Measurements from ENCODE around the gene MSL1. TPM values are rescaled to one million over a fixed set of nuclear protein-coding genes. Genes with fewer than 3 reads are reported as not detected.
A peak's percentile ranks its signal among the peaks of the same experiment; 100 is the strongest.
"Not testable (repeated sequence)": the region's sequence is repeated elsewhere in the genome, so short reads cannot be mapped to it uniquely, and the experiment has no call there.

Gene MSL1
- total RNA-seq, 1 experiment from 2014 or later: 72.9 TPM

- Histone ChIP-seq H3K27me3 (no peaks in the 10 kb centered on the region), H3K9me3 (replicated peaks) (no peaks in the 10 kb centered on the region), H3K27ac (no peak overlapping the region), H3K4me1 (no peaks in the 10 kb centered on the region; the same call in 1 of the 2 replicates), H3K36me3 (peaks cover 35% of the 10 kb centered on the region), H3K4me3 (peak overlapping the region; percentile 100)
- no peak for DNase-seq
These were observed 2.7 kb downstream of the MSL1 start for GRCh38 chr17:40124279-40125141.

GRCh38 chr17:40129498-40129897 lies 7.7 kb downstream of the MSL1 start:
- peaks cover 85% of the 10 kb centered on the region for H3K36me3 ChIP-seq
- H3K4me3 ChIP-seq: no peak overlapping the region
- H3K9me3 ChIP-seq (replicated peaks): no peaks in the 10 kb centered on the region
- no peak for DNase-seq
- H3K27me3 ChIP-seq: no peaks in the 10 kb centered on the region
- H3K4me1 ChIP-seq: no peaks in the 10 kb centered on the region; the same call in 1 of the 2 replicates
- H3K27ac ChIP-seq: no peak overlapping the region

GRCh38 chr17:40130352-40131042 lies 8.7 kb downstream of the MSL1 start:
- H3K36me3 ChIP-seq: peaks cover 90% of the 10 kb centered on the region
- no peaks in the 10 kb centered on the region for H3K4me1 ChIP-seq
- H3K27ac ChIP-seq: no peak overlapping the region
- no peaks in the 10 kb centered on the region for H3K27me3 ChIP-seq
- no peaks in the 10 kb centered on the region for H3K9me3 ChIP-seq (replicated peaks)
- DNase-seq: no peak
- no peak overlapping the region for H3K4me3 ChIP-seq

GRCh38 chr17:40134184-40134583 lies 12.4 kb downstream of the MSL1 start:
- no peaks in the 10 kb centered on the region for H3K9me3 ChIP-seq (replicated peaks)
- H3K27ac ChIP-seq: no peak overlapping the region
- H3K27me3 ChIP-seq: no peaks in the 10 kb centered on the region
- no peak for DNase-seq
- no peak overlapping the region for H3K4me3 ChIP-seq
- H3K36me3 ChIP-seq: peaks cover 79% of the 10 kb centered on the region
- H3K4me1 ChIP-seq: no peaks in the 10 kb centered on the region

GRCh38 chr17:40135817-40136216 lies 14.0 kb downstream of the MSL1 start:
- Histone ChIP-seq H3K36me3 (peaks cover 63% of the 10 kb centered on the region), H3K27me3 (no peaks in the 10 kb centered on the region), H3K9me3 (replicated peaks) (no peaks in the 10 kb centered on the region), H3K27ac (no peak overlapping the region), H3K4me1 (no peaks in the 10 kb centered on the region), H3K4me3 (no peak overlapping the region)
- DNase-seq: no peak

- no peaks in the 10 kb centered on the region for H3K9me3 ChIP-seq (replicated peaks)
- peak overlapping the region; percentile 93; the same call in 1 of the 2 replicates for H3K27ac ChIP-seq
- peak in 1 of 2 experiments; percentile 10 for DNase-seq
- peaks cover 6% of the 10 kb centered on the region for H3K4me1 ChIP-seq
- H3K27me3 ChIP-seq: no peaks in the 10 kb centered on the region
- H3K4me3 ChIP-seq: peak overlapping the region; percentile 98
- H3K36me3 ChIP-seq: peaks cover 46% of the 10 kb centered on the region
These were observed 17.8 kb downstream of the MSL1 start for GRCh38 chr17:40139566-40140058.

- DNase-seq; H3K4me1 ChIP-seq; H3K9me3 ChIP-seq (replicated peaks); H3K27me3 ChIP-seq; H3K27ac ChIP-seq; H3K4me3 ChIP-seq: not testable (repeated sequence)
- peaks cover 39% of the 10 kb centered on the region for H3K36me3 ChIP-seq
These were observed 21.4 kb downstream of the MSL1 start for GRCh38 chr17:40143166-40143565.

- Histone ChIP-seq H3K27ac (no peak overlapping the region), H3K4me3 (no peak overlapping the region), H3K4me1 (peaks cover 6% of the 10 kb centered on the region), H3K27me3 (no peaks in the 10 kb centered on the region), H3K36me3 (peaks cover 58% of the 10 kb centered on the region), H3K9me3 (replicated peaks) (no peaks in the 10 kb centered on the region)
- no peak for DNase-seq
These were observed 23.7 kb downstream of the MSL1 start for GRCh38 chr17:40145476-40145875.

GRCh38 chr17:40148527-40148926 lies 26.8 kb downstream of the MSL1 start:
- no peak for DNase-seq
- no peaks in the 10 kb centered on the region for H3K4me1 ChIP-seq
- no peak overlapping the region for H3K27ac ChIP-seq
- H3K36me3 ChIP-seq: peaks cover 56% of the 10 kb centered on the region
- H3K27me3 ChIP-seq: no peaks in the 10 kb centered on the region
- H3K4me3 ChIP-seq: no peak overlapping the region
- H3K9me3 ChIP-seq (replicated peaks): no peaks in the 10 kb centered on the region

GRCh38 chr17:40150276-40150675 lies 28.5 kb downstream of the MSL1 start:
- no peak for DNase-seq
- no peak overlapping the region for H3K27ac ChIP-seq
- H3K36me3 ChIP-seq: peaks cover 55% of the 10 kb centered on the region
- H3K4me1 ChIP-seq: no peaks in the 10 kb centered on the region
- H3K9me3 ChIP-seq (replicated peaks): no peaks in the 10 kb centered on the region
- H3K4me3 ChIP-seq: no peak overlapping the region
- no peaks in the 10 kb centered on the region for H3K27me3 ChIP-seq

- H3K27me3 ChIP-seq: no peaks in the 10 kb centered on the region
- H3K36me3 ChIP-seq: peaks cover 56% of the 10 kb centered on the region
- DNase-seq: no peak
- no peaks in the 10 kb centered on the region for H3K4me1 ChIP-seq
- H3K27ac ChIP-seq: no peak overlapping the region
- H3K9me3 ChIP-seq (replicated peaks): no peaks in the 10 kb centered on the region
- H3K4me3 ChIP-seq: no peak overlapping the region
These were observed 29.7 kb downstream of the MSL1 start for GRCh38 chr17:40151414-40151963.

- DNase-seq: no peak
- peaks cover 49% of the 10 kb centered on the region for H3K36me3 ChIP-seq
- no peak overlapping the region for H3K27ac ChIP-seq
- H3K9me3 ChIP-seq (replicated peaks): no peaks in the 10 kb centered on the region
- H3K27me3 ChIP-seq: no peaks in the 10 kb centered on the region
- no peaks in the 10 kb centered on the region for H3K4me1 ChIP-seq
- no peak overlapping the region for H3K4me3 ChIP-seq
These were observed 31.9 kb downstream of the MSL1 start for GRCh38 chr17:40153603-40154236.

- Histone ChIP-seq H3K4me1 (no peaks in the 10 kb centered on the region), H3K9me3 (replicated peaks) (no peaks in the 10 kb centered on the region), H3K27me3 (no peaks in the 10 kb centered on the region), H3K27ac (no peak overlapping the region), H3K4me3 (no peak overlapping the region), H3K36me3 (peaks cover 49% of the 10 kb centered on the region)
- DNase-seq: no peak
These were observed 36.2 kb downstream of the MSL1 start for GRCh38 chr17:40157973-40158372.

- H3K9me3 ChIP-seq (replicated peaks): no peaks in the 10 kb centered on the region
- no peak for DNase-seq
- H3K36me3 ChIP-seq: peaks cover 49% of the 10 kb centered on the region
- no peaks in the 10 kb centered on the region for H3K27me3 ChIP-seq
- H3K27ac ChIP-seq: no peak overlapping the region
- no peak overlapping the region for H3K4me3 ChIP-seq
- H3K4me1 ChIP-seq: no peaks in the 10 kb centered on the region
These were observed 36.8 kb downstream of the MSL1 start for GRCh38 chr17:40158438-40159013.
